ENCODE data around the gene KIRREL1. TPM values are rescaled to one million over a fixed set of nuclear protein-coding genes. Genes with fewer than 3 reads are reported as not detected.

The KIRREL1 gene
- total RNA-seq, 2 donors from 2014 or later, result 22.8 to 26.5 TPM

- DNase-seq, result no peak
- Mint-ChIP-seq H3K4me3 (no peak overlapping the region), H3K9me3 (no peaks in the 10 kb centered on the region), H3K27ac (no peak overlapping the region), H3K4me1 (peaks cover 19% of the 10 kb centered on the region), H3K36me3 (ENCODE audit: low read depth) (no peaks in the 10 kb centered on the region), H3K27me3 (ENCODE audit: insufficient read depth) (peaks cover 8% of the 10 kb centered on the region)
- H3K4me1 ChIP-seq (ENCODE audit: control insufficient read depth, insufficient read depth, low read length), result peaks cover 10% of the 10 kb centered on the region
- no peak overlapping the region for H3K9ac ChIP-seq (ENCODE audit: extremely low read depth, low read length, poor library complexity, severe bottlenecking)
- no peaks in the 10 kb centered on the region for H3K36me3 ChIP-seq (ENCODE audit: control insufficient read depth, insufficient read depth, low read length)
- H3K27ac ChIP-seq (ENCODE audit: low read depth, low read length), result no peak overlapping the region
- H3K4me3 ChIP-seq (ENCODE audit: low read length), result no peak overlapping the region
- H3K27me3 ChIP-seq (ENCODE audit: control insufficient read depth, insufficient read depth, low read length, poor library complexity, severe bottlenecking), result no peaks in the 10 kb centered on the region
- no peaks in the 10 kb centered on the region for H3K9me3 ChIP-seq (ENCODE audit: control insufficient read depth, low read length)
- no peak for TF ChIP-seq CTCF (conservative IDR thresholded peaks at IDR 0.05)
Observed at GRCh38 chr1:157955221-157955620, 38.2 kb upstream of the KIRREL1 start.

- no peak for DNase-seq
- TF ChIP-seq CTCF (conservative IDR thresholded peaks at IDR 0.05), result no peak
- no peaks in the 10 kb centered on the region for H3K27me3 ChIP-seq (ENCODE audit: control insufficient read depth, insufficient read depth, low read length, poor library complexity, severe bottlenecking)
- H3K4me3 ChIP-seq (ENCODE audit: low read length), result no peak overlapping the region
- Mint-ChIP-seq H3K4me1 (peaks cover 19% of the 10 kb centered on the region), H3K27ac (no peak overlapping the region), H3K9me3 (no peaks in the 10 kb centered on the region), H3K4me3 (no peak overlapping the region), H3K36me3 (ENCODE audit: low read depth) (no peaks in the 10 kb centered on the region), H3K27me3 (ENCODE audit: insufficient read depth) (peaks cover 6% of the 10 kb centered on the region)
- WGBS, 2 experiments (ENCODE audit: insufficient coverage in 1 of 2, insufficient read length in 1 of 2), result 80 to 93% methylated on average over 1 to 5 of the region's 6 CpGs
- H3K4me1 ChIP-seq (ENCODE audit: control insufficient read depth, insufficient read depth, low read length), result peaks cover 7% of the 10 kb centered on the region
- no peak overlapping the region for H3K9ac ChIP-seq (ENCODE audit: extremely low read depth, low read length, poor library complexity, severe bottlenecking)
- H3K36me3 ChIP-seq (ENCODE audit: control insufficient read depth, insufficient read depth, low read length), result no peaks in the 10 kb centered on the region
- no peak overlapping the region for H3K27ac ChIP-seq (ENCODE audit: low read depth, low read length)
- no peaks in the 10 kb centered on the region for H3K9me3 ChIP-seq (ENCODE audit: control insufficient read depth, low read length)
Observed at GRCh38 chr1:157955857-157956256, 37.6 kb upstream of the KIRREL1 start.

- Histone ChIP-seq H3K27ac (ENCODE audit: low read depth, low read length) (no peak overlapping the region), H3K27me3 (ENCODE audit: control insufficient read depth, insufficient read depth, low read length, poor library complexity, severe bottlenecking) (no peaks in the 10 kb centered on the region), H3K4me3 (ENCODE audit: low read length) (no peak overlapping the region), H3K36me3 (ENCODE audit: control insufficient read depth, insufficient read depth, low read length) (no peaks in the 10 kb centered on the region), H3K9me3 (ENCODE audit: control insufficient read depth, low read length) (no peaks in the 10 kb centered on the region), H3K4me1 (ENCODE audit: control insufficient read depth, insufficient read depth, low read length) (peaks cover 2% of the 10 kb centered on the region), H3K9ac (ENCODE audit: extremely low read depth, low read length, poor library complexity, severe bottlenecking) (no peak overlapping the region)
- 80 to 85% methylated on average over 1 to 2 of the region's 2 CpGs for WGBS, 2 experiments (ENCODE audit: insufficient coverage in 1 of 2, insufficient read length in 1 of 2)
- Mint-ChIP-seq H3K4me1 (peaks cover 15% of the 10 kb centered on the region), H3K27me3 (ENCODE audit: insufficient read depth) (peaks cover 6% of the 10 kb centered on the region), H3K36me3 (ENCODE audit: low read depth) (no peaks in the 10 kb centered on the region), H3K4me3 (no peak overlapping the region), H3K27ac (no peak overlapping the region), H3K9me3 (no peaks in the 10 kb centered on the region)
- DNase-seq, result no peak
- no peak for TF ChIP-seq CTCF (conservative IDR thresholded peaks at IDR 0.05)
Observed at GRCh38 chr1:157956732-157957131, 36.7 kb upstream of the KIRREL1 start.

Measured in endodermal cell (in vitro differentiated cells).